SK-N-DZ (cell line): ENCODE results near the gene LILRA1.
"Not testable (repeated sequence)": the region's sequence is repeated elsewhere in the genome, so short reads cannot be mapped to it uniquely, and the experiment has no call there.

ENCODE experiments used
- DNase-seq: peaks from one replicate; pipeline ENCODE4 v3.0.0-alpha.2; 2015; ENCODE audit warnings: low spot score
- small RNA-seq, 2 experiments: library from RNA; depleted of rRNA; stranded (forward); fragments of <200 nt; gene quantifications; one replicate each; pipeline ENCODE3, GENCODE V24; 2014

The LILRA1 gene

DNA sequence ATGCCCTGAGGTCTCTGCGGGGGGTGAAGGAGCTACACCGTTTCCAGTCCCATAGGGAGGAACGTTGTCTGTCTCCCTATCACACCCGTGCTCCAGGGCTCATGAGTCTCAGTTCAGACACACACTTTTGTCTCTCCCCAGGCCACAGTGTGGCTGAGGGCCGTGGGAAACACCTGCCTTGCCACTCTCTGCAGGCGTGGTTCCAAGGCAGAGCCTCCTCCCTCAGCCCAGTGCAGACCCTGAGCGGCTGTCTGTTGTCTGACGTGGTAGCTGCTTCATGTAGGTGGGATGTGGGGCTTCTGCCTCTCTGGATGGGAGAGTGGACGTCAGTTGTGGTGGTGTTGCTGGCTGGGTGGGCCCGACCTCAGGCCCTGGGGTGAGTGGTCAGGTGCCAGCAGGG is 30.8 kb downstream of the LILRA1 start:
- not testable (repeated sequence) for DNase-seq

DNA sequence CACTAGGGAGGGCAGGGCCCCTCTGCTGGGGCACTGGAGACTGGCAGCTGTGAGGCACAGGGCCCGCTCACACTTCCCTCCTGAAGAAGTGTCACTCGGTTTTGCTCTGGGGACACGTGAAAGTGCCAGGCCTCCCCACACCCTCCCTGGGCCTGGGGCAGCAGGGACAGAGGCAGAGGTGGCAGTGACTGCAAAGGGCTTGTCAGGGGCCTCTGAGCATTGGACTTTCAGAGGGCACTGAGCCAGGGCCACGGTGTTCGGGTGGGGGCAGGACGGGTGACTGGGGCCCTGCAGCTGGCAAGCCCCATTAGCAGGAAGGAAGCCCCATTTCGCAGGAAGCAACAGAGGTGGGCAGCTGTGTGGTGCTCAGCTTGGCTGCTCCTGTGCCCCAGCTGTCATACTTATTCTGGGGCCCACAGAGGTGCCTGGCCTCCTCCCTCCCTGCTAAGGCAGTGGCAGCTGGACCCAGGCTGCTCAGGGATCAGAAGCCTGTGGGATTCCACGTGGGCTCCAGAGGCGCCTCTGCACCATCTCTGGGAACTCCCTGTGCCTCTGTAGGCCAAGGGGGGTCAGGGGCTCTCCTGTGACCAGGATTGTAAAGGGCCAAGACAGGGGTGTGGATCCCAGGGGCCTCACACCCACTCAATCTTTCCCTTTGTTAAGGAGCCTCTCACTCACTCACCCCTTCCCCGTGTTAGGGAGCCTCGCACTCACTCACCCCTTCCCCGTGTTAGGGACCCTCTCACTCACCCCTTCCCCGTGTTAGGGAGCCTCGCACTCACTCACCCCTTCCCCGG is 31.7 kb downstream of the LILRA1 start:
- not testable (repeated sequence) for DNase-seq

DNA sequence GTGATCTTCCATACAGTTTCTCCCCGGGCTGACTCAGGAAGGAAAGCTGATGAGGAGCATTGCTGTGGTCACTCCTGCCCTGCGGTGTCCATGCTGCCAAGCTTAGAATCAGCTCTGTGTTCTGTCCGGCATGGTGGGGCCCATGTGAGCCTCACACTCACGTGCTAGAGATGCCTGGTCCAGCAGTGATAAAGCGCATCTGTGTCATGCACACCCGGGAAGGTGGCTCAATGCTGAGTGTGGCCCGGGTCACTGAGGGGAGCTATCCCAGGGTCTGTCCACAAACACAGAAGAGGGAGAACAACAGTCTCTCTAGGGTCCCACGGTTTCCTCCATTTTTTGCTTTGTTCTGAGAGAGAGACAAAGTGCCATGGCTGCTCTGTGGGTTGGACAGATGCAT is 33.3 kb downstream of the LILRA1 start:
- no peak for DNase-seq

DNA sequence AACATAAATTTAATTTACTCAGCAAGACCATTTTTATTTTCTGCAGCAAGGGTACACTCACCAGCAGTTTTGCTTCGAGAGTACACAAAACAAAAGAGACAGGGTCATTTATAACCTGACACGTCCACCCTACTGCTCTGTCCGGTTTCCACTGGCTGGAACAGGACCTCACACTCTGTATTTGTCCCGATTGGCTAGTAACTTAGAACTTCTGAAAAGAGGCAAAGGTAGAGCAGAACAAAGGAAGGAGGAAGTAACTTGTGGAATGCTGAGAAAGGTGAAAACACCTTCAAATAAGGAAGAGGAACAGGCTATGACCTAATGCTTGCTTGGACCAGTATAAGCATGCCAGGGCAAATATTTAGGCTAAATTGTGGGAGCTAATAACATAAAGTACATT is 34.5 kb downstream of the LILRA1 start:
- not testable (repeated sequence) for DNase-seq

DNA sequence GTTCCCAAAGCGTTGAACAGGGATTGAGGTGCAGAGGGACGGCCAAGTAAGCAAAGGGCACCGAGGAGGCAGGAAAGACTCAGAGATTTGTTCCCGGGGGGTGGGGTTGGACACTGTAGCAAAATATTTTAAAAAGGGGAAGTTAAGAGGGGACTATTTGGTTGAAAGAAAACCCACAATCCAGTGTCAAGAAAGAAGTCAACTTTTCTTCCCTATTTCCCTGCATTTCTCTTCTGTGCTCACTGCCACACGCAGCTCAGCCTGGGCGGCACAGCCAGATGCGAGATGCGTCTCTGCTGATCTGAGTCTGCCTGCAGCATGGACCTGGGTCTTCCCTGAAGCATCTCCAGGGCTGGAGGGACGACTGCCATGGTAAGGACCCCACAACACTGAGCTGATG is 36.8 kb downstream of the LILRA1 start, which contains the start of gene LILRB1:
TSS of gene LILRB1 (plus strand) at position 223 of the 400 bp plus-strand sequence. CDS start 590 bp downstream, outside the sequence.
- DNase-seq = not testable (repeated sequence)

DNA sequence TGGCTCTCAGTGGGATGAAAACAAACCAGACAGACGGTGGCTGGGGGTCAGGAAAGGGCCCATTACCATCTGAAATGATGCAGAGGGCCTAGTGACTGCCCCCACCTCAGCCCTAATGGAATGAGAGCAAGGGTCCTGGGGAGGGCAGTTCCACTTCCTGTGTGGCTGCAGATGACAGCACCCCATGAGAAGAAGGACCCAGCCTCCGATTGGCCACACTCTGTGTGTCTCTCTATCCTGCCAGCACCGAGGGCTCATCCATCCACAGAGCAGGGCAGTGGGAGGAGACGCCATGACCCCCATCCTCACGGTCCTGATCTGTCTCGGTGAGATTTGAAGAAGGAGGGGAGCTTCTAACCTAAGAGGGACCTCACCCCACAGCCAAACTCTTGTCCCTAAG is 37.4 kb downstream of the LILRA1 start:
- DNase-seq = no peak

DNA sequence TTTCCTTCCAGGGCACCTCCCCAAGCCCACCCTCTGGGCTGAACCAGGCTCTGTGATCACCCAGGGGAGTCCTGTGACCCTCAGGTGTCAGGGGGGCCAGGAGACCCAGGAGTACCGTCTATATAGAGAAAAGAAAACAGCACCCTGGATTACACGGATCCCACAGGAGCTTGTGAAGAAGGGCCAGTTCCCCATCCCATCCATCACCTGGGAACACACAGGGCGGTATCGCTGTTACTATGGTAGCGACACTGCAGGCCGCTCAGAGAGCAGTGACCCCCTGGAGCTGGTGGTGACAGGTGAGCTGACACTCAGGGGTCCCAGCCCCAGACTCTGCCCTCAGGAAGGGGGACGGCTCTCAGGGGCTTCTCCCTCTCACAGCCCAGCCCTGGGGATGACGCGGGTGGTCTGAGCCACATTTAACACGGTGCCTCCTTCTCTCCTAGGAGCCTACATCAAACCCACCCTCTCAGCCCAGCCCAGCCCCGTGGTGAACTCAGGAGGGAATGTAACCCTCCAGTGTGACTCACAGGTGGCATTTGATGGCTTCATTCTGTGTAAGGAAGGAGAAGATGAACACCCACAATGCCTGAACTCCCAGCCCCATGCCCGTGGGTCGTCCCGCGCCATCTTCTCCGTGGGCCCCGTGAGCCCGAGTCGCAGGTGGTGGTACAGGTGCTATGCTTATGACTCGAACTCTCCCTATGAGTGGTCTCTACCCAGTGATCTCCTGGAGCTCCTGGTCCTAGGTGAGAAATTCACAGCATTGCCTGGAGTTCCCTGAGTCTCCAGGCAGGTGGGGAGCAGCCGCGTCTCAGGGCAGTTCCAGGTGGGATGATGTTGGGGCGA is 38.3 kb downstream of the LILRA1 start:
- not testable (repeated sequence) for DNase-seq

DNA sequence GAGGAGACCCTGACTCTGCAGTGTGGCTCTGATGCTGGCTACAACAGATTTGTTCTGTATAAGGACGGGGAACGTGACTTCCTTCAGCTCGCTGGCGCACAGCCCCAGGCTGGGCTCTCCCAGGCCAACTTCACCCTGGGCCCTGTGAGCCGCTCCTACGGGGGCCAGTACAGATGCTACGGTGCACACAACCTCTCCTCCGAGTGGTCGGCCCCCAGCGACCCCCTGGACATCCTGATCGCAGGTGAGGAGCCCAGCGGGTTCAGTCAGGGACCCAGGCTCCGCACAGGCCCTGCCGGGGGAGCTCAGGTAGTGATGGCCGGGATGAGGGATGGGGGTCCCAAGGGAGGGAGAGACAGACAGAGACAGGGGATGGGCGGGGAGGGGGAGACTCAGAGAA is 39.1 kb downstream of the LILRA1 start:
- DNase-seq = not testable (repeated sequence)

DNA sequence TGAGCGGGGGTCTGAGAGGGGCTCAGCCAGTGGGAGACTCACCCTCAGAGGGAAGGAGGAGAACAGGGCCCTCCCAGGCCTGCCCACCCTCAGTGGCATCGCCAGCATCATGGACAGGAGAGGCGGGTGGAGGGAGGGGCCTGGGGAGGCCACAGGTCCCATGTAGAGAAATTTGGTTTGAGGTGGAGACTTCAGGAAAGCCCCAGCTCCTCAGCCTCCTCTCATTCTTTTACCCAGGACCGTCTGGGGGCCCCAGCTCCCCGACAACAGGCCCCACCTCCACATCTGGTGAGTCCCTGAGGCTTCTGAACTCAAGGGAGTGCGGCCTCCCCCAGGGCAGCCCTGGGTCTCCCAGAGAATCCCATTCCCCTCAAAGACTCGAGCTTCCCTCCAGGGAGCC is 40.0 kb downstream of the LILRA1 start:
- DNase-seq = no peak

DNA sequence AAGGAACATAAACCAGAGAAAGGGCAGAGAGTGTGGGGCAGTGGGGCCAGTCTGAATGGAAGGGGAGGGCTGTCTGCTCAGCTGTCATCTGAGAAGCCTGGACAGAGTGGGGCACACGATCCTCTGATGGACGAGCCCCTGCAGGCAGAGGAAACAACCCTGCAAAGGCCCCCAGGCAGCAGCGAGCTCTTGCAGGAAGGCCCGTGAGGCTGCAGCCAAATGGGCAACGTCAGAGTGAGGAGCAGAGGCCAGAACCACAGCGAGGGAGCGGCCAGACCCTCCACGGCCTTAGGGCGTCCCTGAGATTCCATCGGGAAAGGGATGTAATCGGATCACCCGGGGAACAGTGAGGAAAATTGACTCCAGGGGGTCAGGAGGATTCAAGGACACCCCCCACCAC is 42.6 kb downstream of the LILRA1 start:
- DNase-seq = not testable (repeated sequence)

DNA sequence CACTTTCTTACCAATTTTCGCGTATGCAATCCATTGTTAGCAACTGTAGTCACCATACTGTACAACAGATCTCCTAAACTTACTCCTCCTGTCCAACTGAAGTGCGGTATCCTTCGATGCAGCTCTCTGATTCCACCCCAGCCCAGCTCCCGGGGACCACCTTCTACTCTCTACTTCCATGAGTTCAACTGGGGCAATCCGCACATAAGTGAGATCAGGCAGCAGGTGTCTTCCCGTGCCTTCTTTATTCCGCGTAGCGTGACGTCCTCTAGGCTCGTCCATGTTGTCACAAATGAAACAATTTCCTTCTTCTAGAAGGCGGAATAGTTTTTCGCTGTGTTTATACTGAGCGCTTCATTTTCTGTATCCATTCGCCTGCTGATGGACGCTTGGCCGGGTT is 45.3 kb downstream of the LILRA1 start:
- DNase-seq = no peak

DNA sequence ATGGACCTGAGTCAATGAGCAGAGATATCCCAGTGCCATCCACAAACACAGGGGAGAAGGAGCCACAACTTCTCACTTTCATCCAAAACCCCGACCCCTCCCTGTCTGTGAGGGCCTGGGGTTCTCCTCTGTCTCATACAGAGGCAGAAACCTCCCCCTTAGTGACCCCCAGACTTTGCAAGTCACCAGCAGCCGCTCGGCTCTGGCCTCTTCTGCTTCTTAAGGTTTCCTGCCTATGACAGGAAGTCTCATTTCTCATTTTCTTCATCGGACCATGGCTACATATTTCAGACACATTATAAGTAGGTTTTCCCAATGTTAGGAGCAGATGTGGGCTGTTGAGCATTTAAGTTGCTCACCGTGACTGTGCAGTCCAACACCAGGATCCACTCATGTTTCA is 49.5 kb downstream of the LILRA1 start:
- DNase-seq = not testable (repeated sequence)

DNA sequence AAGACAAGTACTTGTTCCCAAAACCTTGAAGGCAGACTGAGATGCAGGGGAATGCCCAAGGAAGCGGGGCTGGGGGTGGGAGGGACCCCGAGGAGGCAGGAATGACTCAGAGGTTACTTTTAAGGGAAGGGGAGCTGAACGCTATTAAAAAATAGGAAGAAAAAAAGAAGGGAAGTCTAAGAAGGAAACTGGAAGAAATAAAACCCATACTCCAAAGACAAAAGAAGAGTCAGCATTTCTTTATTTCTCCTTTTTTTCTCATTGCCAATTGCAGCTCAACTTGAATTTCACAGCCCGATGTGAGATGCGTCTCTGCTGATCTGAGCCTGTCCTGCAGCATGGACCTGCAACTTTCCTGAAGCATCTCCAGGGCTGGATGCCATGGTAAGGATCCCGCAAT is 50.2 kb downstream of the LILRA1 start:
- DNase-seq = not testable (repeated sequence)

DNA sequence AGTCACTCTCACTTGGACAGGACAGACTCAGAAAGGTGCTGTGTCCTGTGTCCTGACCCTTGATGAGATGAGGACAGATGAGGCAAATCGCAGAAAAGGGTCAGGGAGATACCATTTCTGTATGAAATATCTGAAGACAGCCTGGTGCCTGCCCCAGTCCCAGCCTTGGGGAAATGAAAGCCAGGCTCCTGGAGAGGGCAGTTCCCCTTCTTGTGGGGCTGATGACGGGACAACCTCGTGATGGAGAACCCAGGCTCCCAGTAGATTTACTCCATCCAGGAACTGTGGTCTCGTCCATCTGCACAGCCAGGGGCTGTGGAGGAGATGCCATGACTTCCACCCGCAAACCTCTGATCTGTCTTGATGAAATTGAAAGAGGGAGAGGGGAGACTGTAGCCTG is 50.6 kb downstream of the LILRA1 start:
- DNase-seq = no peak

DNA sequence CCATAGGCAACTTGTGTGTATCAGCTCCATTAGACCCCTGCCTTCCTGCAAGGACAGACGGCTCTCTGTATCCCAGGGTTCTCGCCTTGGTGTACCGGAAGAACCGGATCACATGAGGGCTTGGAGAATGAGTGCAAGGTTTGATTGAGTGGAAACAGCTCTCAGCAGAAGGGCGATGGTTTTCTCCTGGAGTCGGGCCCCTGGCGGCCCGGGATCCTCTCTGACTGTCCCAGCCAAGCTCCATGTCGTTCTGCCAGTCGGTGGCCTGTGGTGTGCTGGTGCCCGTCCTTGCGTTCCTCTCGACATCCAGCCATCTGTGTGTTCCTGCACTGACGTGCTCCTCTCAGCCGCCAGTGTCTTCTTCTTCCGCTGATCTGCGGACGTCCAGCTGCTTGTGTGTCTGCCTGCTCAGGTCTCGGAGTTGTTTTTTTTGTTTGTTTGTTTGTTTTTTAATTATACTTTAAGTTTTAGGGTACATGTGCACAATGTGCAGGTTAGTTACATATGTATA is 53.0 kb downstream of the LILRA1 start:
- no peak for DNase-seq

DNA sequence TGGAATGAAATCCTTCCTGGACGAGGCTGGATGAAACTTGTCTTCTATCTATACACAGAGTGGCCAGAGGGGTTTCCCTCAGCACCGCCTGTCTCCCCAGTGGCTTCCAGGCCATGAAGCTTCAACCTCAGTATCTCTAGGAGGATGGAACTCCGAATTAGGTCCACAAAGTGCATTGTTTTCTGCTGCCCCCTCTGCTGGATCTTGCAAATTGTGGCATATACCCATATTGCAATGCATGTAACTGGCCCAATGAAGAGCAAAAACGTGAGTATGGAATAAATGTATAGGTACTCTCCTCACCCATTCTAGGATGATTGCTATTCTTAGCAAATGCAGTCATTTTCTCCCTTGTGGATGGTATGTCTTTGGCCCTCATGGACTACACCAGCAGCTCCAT is 54.7 kb downstream of the LILRA1 start:
- no peak for DNase-seq

DNA sequence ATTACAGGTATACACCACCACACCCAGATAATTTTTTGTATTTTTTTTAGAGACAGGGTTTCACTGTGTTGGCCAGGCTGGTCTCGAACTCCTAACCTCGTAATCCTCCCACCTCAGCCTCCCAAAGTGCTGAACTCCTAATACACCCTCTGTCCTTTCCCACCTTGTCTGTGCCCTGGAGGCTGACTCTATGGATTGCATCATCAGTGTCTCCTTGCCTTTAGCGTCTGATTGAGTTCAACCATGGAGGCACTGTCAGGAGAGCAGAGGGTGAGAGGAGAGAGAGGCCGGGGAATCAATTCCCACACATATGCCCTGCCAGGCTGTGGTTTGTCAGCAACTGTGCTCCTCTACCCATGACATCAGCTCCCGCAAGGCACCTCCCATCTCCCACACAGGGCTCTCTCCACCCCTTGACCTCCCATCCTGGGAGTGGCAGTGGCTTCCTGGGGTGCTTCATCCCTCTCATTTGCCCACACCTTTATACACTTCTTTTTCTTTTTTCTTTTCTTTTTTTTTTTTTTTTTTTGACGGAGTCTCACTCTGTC is 56.8 kb downstream of the LILRA1 start:
- DNase-seq = no peak

Small RNA genes within 50 kb of the gene (small RNA-seq; reads per million reads assigned to genes)
- gene AC245036.2 (0 reads per million in 2 experiments), gene AC245036.3 (0 reads per million in 2 experiments), gene MIR8061 (0 reads per million in 2 experiments)
